ENCODE measurements around the gene CAB39L. TPM values are rescaled to one million over a fixed set of nuclear protein-coding genes. Genes with fewer than 3 reads are reported as not detected.
"Not testable (repeated sequence)": the region's sequence is repeated elsewhere in the genome, so short reads cannot be mapped to it uniquely, and the experiment has no call there.

CAB39L gene
- total RNA-seq, 1 experiment from 2014 or later, result 3.6 TPM

- intact Hi-C loops (cut with micrococcal nuclease; ENCODE audit: unreplicated experiment), result no loop called here
- no TSS peak for BruUV-seq (replicated peaks)
- POLR2A ChIA-PET (ENCODE audit: low non-redundant PET), result no interaction called here
Measured at GRCh38 chr13:49297338-49297737, 146.5 kb downstream of the CAB39L start.

GRCh38 chr13:49296659-49297058 lies 147.2 kb downstream of the CAB39L start:
- no peaks in the 10 kb centered on the region for H3K9me3 ChIP-seq (ENCODE audit: low read depth, low read length, poor library complexity, severe bottlenecking)
- intact Hi-C loops (cut with micrococcal nuclease; ENCODE audit: unreplicated experiment), result no loop called here
- no peaks in the 10 kb centered on the region for H3K36me3 ChIP-seq (ENCODE audit: insufficient read depth, low read length, poor library complexity, severe bottlenecking)
- BruUV-seq (replicated peaks), result no TSS peak
- no peaks in the 10 kb centered on the region for H3K27me3 ChIP-seq (replicated peaks; ENCODE audit: insufficient read depth, low read depth, low read length, poor library complexity)
- H3K4me3 ChIP-seq (ENCODE audit: low read depth, low read length, poor library complexity, severe bottlenecking), result no peak overlapping the region
- H3K4me1 ChIP-seq (ENCODE audit: insufficient read depth, low read length, poor library complexity, severe bottlenecking), result no peaks in the 10 kb centered on the region
- DNase-seq (ENCODE audit: low spot score), result no peak
- H3K27ac ChIP-seq (ENCODE audit: low read depth, low read length, poor library complexity, severe bottlenecking), result no peak overlapping the region
- ChIA-PET POLR2A (ENCODE audit: low non-redundant PET) (no interaction called here), CTCF (no interaction called here)
- no peak for TF ChIP-seq EZH2 (IDR thresholded peaks at IDR 0.05; ENCODE audit: borderline replicate concordance, low read depth, low read length, poor library complexity, severe bottlenecking)
- TF ChIP-seq CTCF (conservative IDR thresholded peaks at IDR 0.05; ENCODE audit: low read depth, low read length), result no peak

More at GRCh38 chr13:49297338-49297737, 146.5 kb downstream of the CAB39L start:
- Histone ChIP-seq H3K27ac (ENCODE audit: low read depth, low read length, poor library complexity, severe bottlenecking) (no peak overlapping the region), H3K27me3 (replicated peaks; ENCODE audit: insufficient read depth, low read depth, low read length, poor library complexity) (no peaks in the 10 kb centered on the region), H3K36me3 (ENCODE audit: insufficient read depth, low read length, poor library complexity, severe bottlenecking) (no peaks in the 10 kb centered on the region), H3K4me1 (ENCODE audit: insufficient read depth, low read length, poor library complexity, severe bottlenecking) (no peaks in the 10 kb centered on the region), H3K4me3 (ENCODE audit: low read depth, low read length, poor library complexity, severe bottlenecking) (no peak overlapping the region), H3K9me3 (ENCODE audit: low read depth, low read length, poor library complexity, severe bottlenecking) (no peaks in the 10 kb centered on the region)
- DNase-seq (ENCODE audit: low spot score), result no peak
- CTCF ChIA-PET, result no interaction called here
- TF ChIP-seq CTCF (conservative IDR thresholded peaks at IDR 0.05; ENCODE audit: low read depth, low read length) (no peak), EZH2 (IDR thresholded peaks at IDR 0.05; ENCODE audit: borderline replicate concordance, low read depth, low read length, poor library complexity, severe bottlenecking) (no peak)

- BruUV-seq (replicated peaks), result no TSS peak
- DNase-seq (ENCODE audit: low spot score), result no peak
- ChIA-PET POLR2A (ENCODE audit: low non-redundant PET) (no interaction called here), CTCF (no interaction called here)
- intact Hi-C loops (cut with micrococcal nuclease; ENCODE audit: unreplicated experiment), result no loop called here
- Histone ChIP-seq H3K36me3 (ENCODE audit: insufficient read depth, low read length, poor library complexity, severe bottlenecking) (no peaks in the 10 kb centered on the region), H3K27me3 (replicated peaks; ENCODE audit: insufficient read depth, low read depth, low read length, poor library complexity) (no peaks in the 10 kb centered on the region), H3K4me3 (ENCODE audit: low read depth, low read length, poor library complexity, severe bottlenecking) (no peak overlapping the region), H3K27ac (ENCODE audit: low read depth, low read length, poor library complexity, severe bottlenecking) (no peak overlapping the region), H3K4me1 (ENCODE audit: insufficient read depth, low read length, poor library complexity, severe bottlenecking) (no peaks in the 10 kb centered on the region), H3K9me3 (ENCODE audit: low read depth, low read length, poor library complexity, severe bottlenecking) (no peaks in the 10 kb centered on the region)
- TF ChIP-seq CTCF (conservative IDR thresholded peaks at IDR 0.05; ENCODE audit: low read depth, low read length) (no peak), EZH2 (IDR thresholded peaks at IDR 0.05; ENCODE audit: borderline replicate concordance, low read depth, low read length, poor library complexity, severe bottlenecking) (no peak)
Measured at GRCh38 chr13:49295244-49295643, 148.6 kb downstream of the CAB39L start.

- BruUV-seq (replicated peaks); H3K4me1 ChIP-seq (ENCODE audit: insufficient read depth, low read length, poor library complexity, severe bottlenecking); H3K9me3 ChIP-seq (ENCODE audit: low read depth, low read length, poor library complexity, severe bottlenecking); H3K4me3 ChIP-seq (ENCODE audit: low read depth, low read length, poor library complexity, severe bottlenecking); intact Hi-C loops (cut with micrococcal nuclease; ENCODE audit: unreplicated experiment); H3K27ac ChIP-seq (ENCODE audit: low read depth, low read length, poor library complexity, severe bottlenecking); H3K27me3 ChIP-seq (replicated peaks; ENCODE audit: insufficient read depth, low read depth, low read length, poor library complexity); POLR2A ChIA-PET (ENCODE audit: low non-redundant PET); H3K36me3 ChIP-seq (ENCODE audit: insufficient read depth, low read length, poor library complexity, severe bottlenecking); DNase-seq (ENCODE audit: low spot score): not testable (repeated sequence)
- CTCF ChIA-PET, result interaction anchor here (0.6 kb wide), 1 partner anchor 330 kb away, joined by 4 read pairs; no protein-coding TSS in a partner anchor
Measured at GRCh38 chr13:49294723-49295122, 149.1 kb downstream of the CAB39L start.
